ENCODE data around the gene DGCR6L.
"Not testable (repeated sequence)": the region's sequence is repeated elsewhere in the genome, so short reads cannot be mapped to it uniquely, and the experiment has no call there.

The DGCR6L gene

GRCh38 chr22:20291604-20292063 lies 28.2 kb downstream of the DGCR6L start:
- no peak for DNase-seq (ENCODE audit: low read depth)

GRCh38 chr22:20291249-20291586 lies 28.6 kb downstream of the DGCR6L start:
- DNase-seq (ENCODE audit: low read depth) = no peak

GRCh38 chr22:20290578-20291248 lies 29.1 kb downstream of the DGCR6L start:
- no peak for DNase-seq (ENCODE audit: low read depth)

- DNase-seq (ENCODE audit: low read depth) = no peak
Measured at GRCh38 chr22:20290045-20290392, 29.8 kb downstream of the DGCR6L start.

- not testable (repeated sequence) for DNase-seq (ENCODE audit: low read depth)
Measured at GRCh38 chr22:20289182-20290044, 30.4 kb downstream of the DGCR6L start.

GRCh38 chr22:20286784-20287423 lies 33.0 kb downstream of the DGCR6L start:
- not testable (repeated sequence) for DNase-seq (ENCODE audit: low read depth)

GRCh38 chr22:20286312-20286660 lies 33.6 kb downstream of the DGCR6L start:
- not testable (repeated sequence) for DNase-seq (ENCODE audit: low read depth)

GRCh38 chr22:20285473-20286311 lies 34.2 kb downstream of the DGCR6L start:
- DNase-seq (ENCODE audit: low read depth) = peak; percentile 23

- no peak for DNase-seq (ENCODE audit: low read depth)
Measured at GRCh38 chr22:20284471-20285086, 35.3 kb downstream of the DGCR6L start.

GRCh38 chr22:20283674-20284066 lies 36.2 kb downstream of the DGCR6L start:
- no peak for DNase-seq (ENCODE audit: low read depth)

- no peak for DNase-seq (ENCODE audit: low read depth)
Measured at GRCh38 chr22:20282901-20283673, 36.8 kb downstream of the DGCR6L start.

GRCh38 chr22:20281891-20282290 lies 38.0 kb downstream of the DGCR6L start:
- no peak for DNase-seq (ENCODE audit: low read depth)

GRCh38 chr22:20281473-20281872 lies 38.4 kb downstream of the DGCR6L start:
- not testable (repeated sequence) for DNase-seq (ENCODE audit: low read depth)

- no peak for DNase-seq (ENCODE audit: low read depth)
Measured at GRCh38 chr22:20280866-20281265, 39.0 kb downstream of the DGCR6L start.

- DNase-seq (ENCODE audit: low read depth) = not testable (repeated sequence)
Measured at GRCh38 chr22:20280163-20280562, 39.7 kb downstream of the DGCR6L start.

- no peak for DNase-seq (ENCODE audit: low read depth)
Measured at GRCh38 chr22:20279662-20280134, 40.2 kb downstream of the DGCR6L start.

- DNase-seq (ENCODE audit: low read depth) = not testable (repeated sequence)
Measured at GRCh38 chr22:20278726-20279490, 41.0 kb downstream of the DGCR6L start.

- DNase-seq (ENCODE audit: low read depth) = not testable (repeated sequence)
Measured at GRCh38 chr22:20277936-20278635, 41.8 kb downstream of the DGCR6L start.

- no peak for DNase-seq (ENCODE audit: low read depth)
Measured at GRCh38 chr22:20276468-20276867, 43.4 kb downstream of the DGCR6L start.
